Sigmoid colon (tissue), 7 donors: ENCODE measurements around the gene GOLGA8A. TPM values are rescaled to one million over a fixed set of nuclear protein-coding genes. Genes with fewer than 3 reads are reported as not detected.

Source experiments
- DNase-seq: peaks from one replicate; pipeline ENCODE4 v3.0.0-alpha.2; 2019
- H3K27ac ChIP-seq, 4 donors: fragments of 200-600 bp; sonication (generic); one replicate each; pipeline ENCODE4 v1.5.1; 2016 to 2019; ENCODE audit warnings: mild to moderate bottlenecking in 1 of 4
- H3K27me3 ChIP-seq, 3 donors: fragments of 200-600 bp; sonication (generic); one replicate each; pipeline ENCODE4 v1.5.1; 2019; ENCODE audit warnings: mild to moderate bottlenecking in 1 of 3
- H3K36me3 ChIP-seq, 4 donors: fragments of 200-600 bp; sonication (generic); one replicate each; pipeline ENCODE4 v1.5.1; 2016 to 2019
- H3K4me1 ChIP-seq, 4 donors: fragments of 200-600 bp; sonication (generic); one replicate each; pipeline ENCODE4 v1.5.1; 2017 to 2019
- H3K4me3 ChIP-seq, 4 donors: fragments of 200-600 bp; sonication (generic); one replicate each; pipeline ENCODE4 v1.5.1; 2017 to 2019; ENCODE audit warnings: mild to moderate bottlenecking in 2 of 4, moderate library complexity in 1 of 4
- H3K9me3 ChIP-seq, 4 donors: fragments of 200-600 bp in 3 of 4; sonication (generic) in 3 of 4; one replicate each; pipeline versions ENCODE4 v1.5.1 to v1.6.1; 2013 to 2019
- EP300 ChIP-seq, 4 donors: sonication (generic); formaldehyde crosslinking; IDR thresholded peaks; one replicate each; pipeline ENCODE4 v1.6.1; 2017; ENCODE audit warnings: antibody characterized with exemption in 4 of 4
- POLR2A ChIP-seq, 2 donors: fragments of 450-650 bp; IDR thresholded peaks; one replicate each; pipeline ENCODE4 v1.6.1; 2016; ENCODE audit warnings: antibody characterized with exemption in 2 of 2, mild to moderate bottlenecking in 2 of 2, moderate library complexity in 2 of 2
- POLR2AphosphoS5 ChIP-seq, 4 donors: sonication (generic); formaldehyde crosslinking; IDR thresholded peaks; one replicate each; pipeline ENCODE4 v1.6.1; 2017; ENCODE audit warnings: antibody characterized with exemption in 4 of 4
- WGBS, 2 donors: extraction: QIAGEN DNeasy Blood & Tissue Kit; methylation state at CpG; one replicate each; pipeline ENCODE4 v1.1.7; 2013; 5-methylcytosine and 5-hydroxymethylcytosine counted together
- intact Hi-C: fragments of 100-400 bp; cut with DNase I; formaldehyde crosslinking; loops from one replicate; pipeline ENCODE4 v1.15.1; 2023
- polyA plus RNA-seq, 3 donors: library from polyadenylated mRNA; stranded (reverse); fragments of 200-250 nt; gene quantifications; one replicate each; pipeline ENCODE4 v1.2.3, GENCODE V29; 2013
- total RNA-seq, 4 donors: library from RNA; depleted of rRNA; stranded (reverse); fragments of >200 nt; gene quantifications; one replicate each; pipeline ENCODE4 v1.1.0, GENCODE V29; 2016
- TF ChIP-seq, protein P1 (sequence below), 4 experiments: fragments of 450-650 bp in 3 of 4; fragments of 200-600 bp in 1 of 4; IDR thresholded peaks; one replicate each; pipeline ENCODE4 v1.5.1; 2016 to 2019; ENCODE audit warnings: antibody characterized with exemption in 4 of 4, mild to moderate bottlenecking in 3 of 4, moderate library complexity in 2 of 4
- donor health status: healthy with polysubstance abuse.
- donor health status: Bipolar disorder and iron deficiency.
- donor health status: healthy.

The GOLGA8A gene, protein sequence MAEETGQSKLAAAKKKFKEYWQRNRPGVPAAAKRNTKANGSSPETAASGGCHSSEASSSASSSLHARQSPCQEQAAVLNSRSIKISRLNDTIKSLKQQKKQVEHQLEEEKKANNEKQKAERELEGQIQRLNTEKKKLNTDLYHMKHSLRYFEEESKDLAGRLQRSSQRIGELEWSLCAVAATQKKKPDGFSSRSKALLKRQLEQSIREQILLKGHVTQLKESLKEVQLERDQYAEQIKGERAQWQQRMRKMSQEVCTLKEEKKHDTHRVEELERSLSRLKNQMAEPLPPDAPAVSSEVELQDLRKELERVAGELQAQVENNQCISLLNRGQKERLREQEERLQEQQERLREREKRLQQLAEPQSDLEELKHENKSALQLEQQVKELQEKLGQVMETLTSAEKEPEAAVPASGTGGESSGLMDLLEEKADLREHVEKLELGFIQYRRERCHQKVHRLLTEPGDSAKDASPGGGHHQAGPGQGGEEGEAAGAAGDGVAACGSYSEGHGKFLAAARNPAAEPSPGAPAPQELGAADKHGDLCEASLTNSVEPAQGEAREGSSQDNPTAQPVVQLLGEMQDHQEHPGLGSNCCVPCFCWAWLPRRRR
- total RNA-seq (10 to 100 TPM; 20.7 to 52.3 (median 37.5) TPM), polyA plus RNA-seq (10 to 100 TPM in 1 of 3 donors, 1 to 10 TPM in 1, under 1 TPM in 1; 0.60 to 22.5 (median 3.9) TPM)

DNA sequence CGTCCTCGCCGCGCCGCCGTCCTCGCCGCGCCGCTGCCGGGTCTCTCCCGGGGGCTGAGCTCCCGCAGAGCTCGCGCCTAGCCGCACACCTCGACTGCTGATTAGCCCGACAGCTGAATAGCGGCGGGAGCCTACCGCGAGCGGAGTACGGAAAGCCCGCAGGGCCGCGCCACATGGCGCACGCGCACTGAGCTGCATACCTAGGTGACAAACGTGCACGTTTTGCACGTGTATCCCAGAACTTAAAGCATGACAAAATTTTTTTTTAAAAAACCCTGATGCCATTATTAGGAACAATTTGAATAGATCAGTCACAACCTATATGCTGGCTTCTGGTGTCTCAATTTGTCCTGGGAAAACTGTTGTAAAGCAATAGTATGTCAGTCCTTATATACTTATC is at the start of gene GOLGA8A:
Gene GOLGA8A (minus strand): TSS at position 122 of the 400 bp plus-strand sequence. CDS start 48,117 bp downstream, outside the sequence.
- intact Hi-C loops = no loop called here
- WGBS, 2 donors = 3 to 9% methylated on average over 33 of the region's 33 CpGs
- peak within 1 kb of the TSS; percentile 42 to 78 (median 68) for H3K27ac ChIP-seq
- H3K27me3 ChIP-seq = no peaks in the 10 kb centered on the region
- H3K9me3 ChIP-seq = no peaks in the 10 kb centered on the region
- peak within 1 kb of the TSS; percentile 32 to 81 (median 74) for H3K4me3 ChIP-seq
- H3K4me1 ChIP-seq = peaks cover 0 to 12% (median 9%) of the 10 kb centered on the region in 4 donors
- DNase-seq = no peak
- H3K36me3 ChIP-seq = peaks cover 0 to 5% (median 0%) of the 10 kb centered on the region in 4 donors
- TF ChIP-seq POLR2AphosphoS5 (IDR thresholded peaks at IDR 0.05) = peak in 3 of 4 donors; percentile 32 to 65 (median 55)
- no peak for TF ChIP-seq EP300 (IDR thresholded peaks at IDR 0.05)

DNA sequence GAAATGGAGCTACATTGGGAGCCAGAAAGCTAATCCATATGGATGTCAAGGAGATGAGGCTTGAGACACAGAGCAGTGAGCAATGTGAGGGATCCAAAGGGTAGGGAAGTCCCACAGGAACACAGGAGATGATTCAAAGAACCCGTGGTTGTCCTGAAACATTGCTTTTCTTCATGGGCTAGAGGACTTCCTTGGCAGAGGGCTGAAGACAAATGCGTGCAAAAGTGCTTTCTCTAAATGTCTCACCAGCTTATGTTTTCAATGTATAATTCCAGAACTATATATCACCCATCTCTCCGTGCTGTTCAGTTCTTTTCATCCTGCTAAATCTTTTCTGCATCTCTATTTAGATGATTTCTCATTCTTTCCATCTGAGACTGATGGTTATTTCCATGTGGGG is 46.0 kb upstream of the GOLGA8A start:
- Histone ChIP-seq H3K9me3 (no peaks in the 10 kb centered on the region), H3K4me3 (no peak overlapping the region), H3K4me1 (no peaks in the 10 kb centered on the region), H3K27me3 (no peaks in the 10 kb centered on the region), H3K27ac (no peak overlapping the region), H3K36me3 (no peaks in the 10 kb centered on the region)
- DNase-seq = no peak
- intact Hi-C loops = no loop called here
- TF ChIP-seq POLR2AphosphoS5 (IDR thresholded peaks at IDR 0.05) (no peak), POLR2A (IDR thresholded peaks at IDR 0.05) (no peak), EP300 (IDR thresholded peaks at IDR 0.05) (no peak)
- TF ChIP-seq, protein P1, sequence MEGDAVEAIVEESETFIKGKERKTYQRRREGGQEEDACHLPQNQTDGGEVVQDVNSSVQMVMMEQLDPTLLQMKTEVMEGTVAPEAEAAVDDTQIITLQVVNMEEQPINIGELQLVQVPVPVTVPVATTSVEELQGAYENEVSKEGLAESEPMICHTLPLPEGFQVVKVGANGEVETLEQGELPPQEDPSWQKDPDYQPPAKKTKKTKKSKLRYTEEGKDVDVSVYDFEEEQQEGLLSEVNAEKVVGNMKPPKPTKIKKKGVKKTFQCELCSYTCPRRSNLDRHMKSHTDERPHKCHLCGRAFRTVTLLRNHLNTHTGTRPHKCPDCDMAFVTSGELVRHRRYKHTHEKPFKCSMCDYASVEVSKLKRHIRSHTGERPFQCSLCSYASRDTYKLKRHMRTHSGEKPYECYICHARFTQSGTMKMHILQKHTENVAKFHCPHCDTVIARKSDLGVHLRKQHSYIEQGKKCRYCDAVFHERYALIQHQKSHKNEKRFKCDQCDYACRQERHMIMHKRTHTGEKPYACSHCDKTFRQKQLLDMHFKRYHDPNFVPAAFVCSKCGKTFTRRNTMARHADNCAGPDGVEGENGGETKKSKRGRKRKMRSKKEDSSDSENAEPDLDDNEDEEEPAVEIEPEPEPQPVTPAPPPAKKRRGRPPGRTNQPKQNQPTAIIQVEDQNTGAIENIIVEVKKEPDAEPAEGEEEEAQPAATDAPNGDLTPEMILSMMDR (IDR thresholded peaks at IDR 0.05) = no peak
- 79 to 84% methylated on average over 3 of the region's 3 CpGs for WGBS, 2 donors

DNA sequence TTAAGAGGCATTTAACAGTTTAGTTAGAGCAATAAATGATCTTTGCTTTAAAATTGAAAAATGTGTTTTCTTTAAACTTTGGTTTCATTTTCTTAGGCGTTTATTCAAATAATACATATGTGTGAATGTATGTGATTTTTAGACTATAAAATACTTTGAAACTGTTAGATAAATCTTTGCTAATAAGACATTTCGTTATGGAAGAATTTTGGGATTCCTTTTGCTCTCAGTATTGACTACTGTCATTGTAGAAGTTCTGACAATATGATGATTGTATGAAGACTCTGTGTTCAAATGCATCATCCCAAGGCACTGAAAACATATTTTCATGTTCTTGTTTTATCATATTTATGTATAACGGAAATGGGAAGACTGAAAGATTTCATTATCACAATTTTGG is 43.8 kb upstream of the GOLGA8A start:
- Histone ChIP-seq H3K4me3 (no peak overlapping the region), H3K27ac (no peak overlapping the region), H3K36me3 (no peaks in the 10 kb centered on the region), H3K9me3 (no peaks in the 10 kb centered on the region), H3K4me1 (no peaks in the 10 kb centered on the region), H3K27me3 (no peaks in the 10 kb centered on the region)
- intact Hi-C loops = no loop called here
- 43 to 81% methylated on average over 3 of the region's 3 CpGs for WGBS, 2 donors
- DNase-seq = no peak
- no peak for TF ChIP-seq EP300 (IDR thresholded peaks at IDR 0.05)
- TF ChIP-seq POLR2AphosphoS5 (IDR thresholded peaks at IDR 0.05) = no peak

DNA sequence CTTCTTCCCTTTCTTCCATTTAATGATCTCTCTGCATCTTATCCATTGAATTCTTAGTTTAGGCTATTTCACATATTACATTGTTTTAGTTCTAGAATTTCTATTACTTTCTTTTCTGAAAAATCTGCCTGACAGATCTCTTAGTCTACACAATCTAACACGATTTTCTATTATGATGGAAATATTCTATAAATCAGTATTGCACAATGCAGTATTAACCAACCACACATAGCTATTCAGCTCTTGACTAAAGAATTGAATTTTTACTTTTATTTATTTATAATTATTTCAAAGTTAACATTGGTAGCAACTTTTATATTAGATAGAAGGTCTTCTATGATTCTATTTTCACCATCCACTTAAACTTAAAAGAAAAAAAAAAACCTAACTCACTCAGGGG is 36.2 kb upstream of the GOLGA8A start:
- 56 to 74% methylated on average over 1 of the region's 1 CpG for WGBS, 2 donors
- intact Hi-C loops = no loop called here

DNA sequence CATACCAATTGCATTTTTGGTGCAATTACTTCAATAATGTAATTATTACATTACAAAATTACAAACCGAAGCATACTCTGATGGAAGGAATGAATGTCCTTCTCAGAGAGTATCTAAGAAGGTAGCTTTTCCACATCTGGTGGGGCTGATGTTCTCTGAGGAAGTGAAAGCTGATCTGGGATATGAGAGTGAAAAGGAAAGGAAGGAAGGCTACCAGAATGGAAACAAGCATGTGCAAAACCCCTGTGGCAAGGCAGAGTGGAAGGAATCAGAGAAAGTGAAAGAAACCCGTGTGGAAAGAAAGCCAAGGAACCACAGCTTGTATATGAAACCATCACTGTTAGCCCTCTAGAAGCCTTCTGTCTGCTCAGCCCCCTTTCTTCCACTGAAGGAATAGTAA is 35.3 kb upstream of the GOLGA8A start:
- H3K9me3 ChIP-seq = no peaks in the 10 kb centered on the region
- DNase-seq = no peak
- no peaks in the 10 kb centered on the region for H3K36me3 ChIP-seq
- H3K27ac ChIP-seq = no peak overlapping the region
- no peak overlapping the region for H3K4me3 ChIP-seq
- WGBS, 2 donors = 56 to 67% methylated on average over 2 of the region's 2 CpGs
- H3K4me1 ChIP-seq = no peaks in the 10 kb centered on the region
- no peaks in the 10 kb centered on the region for H3K27me3 ChIP-seq
- intact Hi-C loops = no loop called here
- no peak for TF ChIP-seq POLR2A (IDR thresholded peaks at IDR 0.05)
- no peak for TF ChIP-seq POLR2AphosphoS5 (IDR thresholded peaks at IDR 0.05)
- no peak for TF ChIP-seq EP300 (IDR thresholded peaks at IDR 0.05)
- TF ChIP-seq, protein P1 (IDR thresholded peaks at IDR 0.05) = no peak

More for the DNA sequence above, 36.2 kb upstream of the GOLGA8A start:
- Histone ChIP-seq H3K27me3 (no peaks in the 10 kb centered on the region), H3K27ac (no peak overlapping the region), H3K4me1 (no peaks in the 10 kb centered on the region), H3K36me3 (no peaks in the 10 kb centered on the region), H3K4me3 (no peak overlapping the region), H3K9me3 (no peaks in the 10 kb centered on the region)
- no peak for DNase-seq
- no peak for TF ChIP-seq POLR2AphosphoS5 (IDR thresholded peaks at IDR 0.05)

DNA sequence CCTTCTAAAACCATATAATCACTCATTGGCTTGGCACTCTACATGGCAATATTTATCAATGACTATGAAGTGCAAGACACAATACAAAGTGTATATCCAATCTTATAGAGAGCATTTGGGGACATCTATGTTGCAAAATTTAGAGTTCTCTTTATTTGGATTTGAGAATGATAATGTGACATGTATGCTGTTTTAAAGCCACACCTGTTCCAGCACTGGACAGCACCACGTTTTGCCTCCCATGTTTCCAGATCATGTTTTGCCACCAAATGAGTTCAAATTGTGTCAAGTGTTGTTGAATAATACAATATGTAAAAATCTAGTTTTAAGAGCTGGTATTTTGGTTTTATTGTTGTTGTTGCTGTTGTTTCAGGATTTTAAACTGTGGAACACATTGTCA is 33.3 kb upstream of the GOLGA8A start:
- H3K27me3 ChIP-seq = no peaks in the 10 kb centered on the region
- no peak for TF ChIP-seq POLR2AphosphoS5 (IDR thresholded peaks at IDR 0.05)
- TF ChIP-seq POLR2A (IDR thresholded peaks at IDR 0.05) = no peak
- no peak for TF ChIP-seq EP300 (IDR thresholded peaks at IDR 0.05)
- TF ChIP-seq, protein P1 (IDR thresholded peaks at IDR 0.05) = no peak
- H3K9me3 ChIP-seq = no peaks in the 10 kb centered on the region
- no peak overlapping the region for H3K27ac ChIP-seq
- no peaks in the 10 kb centered on the region for H3K36me3 ChIP-seq
- intact Hi-C loops = no loop called here
- no peaks in the 10 kb centered on the region for H3K4me1 ChIP-seq
- WGBS, 2 donors = 13 to 59% methylated on average over 1 of the region's 1 CpG
- H3K4me3 ChIP-seq = no peak overlapping the region
- DNase-seq = no peak
